CD4-positive, alpha-beta T cell treated with Interleukin-4 for 4 hours (primary cell): Measurements from ENCODE around the gene CD36.

Experiments
- DNase-seq: peaks from one replicate; pipeline ENCODE4 v3.0.0-alpha.2; 2020

The CD36 gene

DNA sequence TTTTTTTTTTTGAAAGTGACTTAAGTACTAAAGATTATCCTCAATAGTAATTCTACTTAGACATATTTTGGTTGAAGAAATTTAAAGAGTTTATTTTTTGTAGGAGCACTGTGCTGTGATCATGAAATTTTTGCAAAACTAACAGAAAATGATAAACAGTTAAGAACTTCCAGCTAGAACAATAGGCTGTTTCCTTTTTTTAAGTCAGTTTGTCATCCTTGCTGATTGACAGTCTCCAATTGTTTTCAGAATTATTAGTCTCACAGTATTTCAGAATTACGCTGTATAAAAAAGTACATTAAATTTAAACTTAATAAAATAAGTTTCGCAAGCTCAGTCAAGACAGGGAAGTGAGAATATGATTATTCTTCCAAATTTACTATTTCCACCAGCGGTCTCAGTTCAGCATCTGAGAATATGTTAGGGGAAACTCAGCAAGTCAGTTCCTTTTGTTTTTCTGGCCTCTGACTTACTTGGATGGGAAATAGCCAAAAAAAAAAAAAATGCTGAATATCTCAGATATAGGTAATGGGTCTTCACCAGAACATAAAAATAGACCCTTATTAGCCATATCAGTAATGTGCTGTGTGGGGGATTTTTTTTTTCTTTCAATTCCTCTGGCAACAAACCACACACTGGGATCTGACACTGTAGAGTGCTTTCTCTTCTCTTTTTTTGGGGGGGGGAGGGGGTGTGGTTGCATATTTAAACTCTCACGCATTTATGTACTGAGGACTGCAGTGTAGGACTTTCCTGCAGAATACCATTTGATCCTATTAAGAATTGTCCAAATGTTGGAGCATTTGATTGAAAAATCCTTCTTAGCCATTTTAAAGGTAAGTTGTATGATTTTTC is at the start of gene CD36:
Gene CD36, plus strand, starts transcription at position 732 of the 855 bp plus-strand sequence. CDS start 8,099 bp downstream, outside the sequence.
- peak; percentile 10 for DNase-seq

DNA sequence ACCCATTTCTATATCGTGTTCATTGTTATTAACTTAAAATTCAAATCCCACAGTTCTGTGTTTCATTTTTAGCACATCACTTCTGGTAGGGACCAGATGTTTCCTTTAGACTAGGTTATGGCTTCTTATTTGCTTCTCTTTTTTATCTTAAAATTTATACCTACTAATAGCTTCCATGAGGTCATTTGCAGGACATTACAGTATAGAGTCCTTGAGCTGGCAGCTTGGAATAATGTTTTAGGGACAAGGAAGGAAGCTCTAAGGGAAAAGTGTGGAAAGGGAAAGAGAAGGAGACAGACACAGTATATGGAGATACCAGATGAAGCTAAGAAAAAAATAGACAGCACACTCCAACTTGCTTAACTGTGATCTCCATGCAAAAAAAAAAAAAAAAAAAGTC is 48.8 kb upstream of the CD36 start:
- no peak for DNase-seq

DNA sequence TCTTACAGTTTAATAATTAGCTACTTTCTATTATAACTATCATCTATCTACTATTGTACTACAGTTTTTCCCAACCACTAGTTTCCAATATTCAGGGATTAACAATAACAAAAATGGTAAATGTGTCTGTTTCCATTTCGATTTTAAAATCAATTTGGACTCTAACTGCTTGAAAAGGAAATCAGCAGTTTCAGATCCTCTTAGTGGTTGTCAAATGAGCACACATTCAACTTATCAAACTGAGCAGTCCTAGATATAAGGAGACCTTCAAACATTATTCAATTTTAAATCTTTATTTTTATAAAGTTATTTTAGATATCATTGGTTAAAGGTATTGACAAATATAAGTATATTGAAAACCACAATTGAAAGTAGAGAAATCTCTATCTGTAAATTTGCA is 46.8 kb upstream of the CD36 start:
- no peak for DNase-seq

DNA sequence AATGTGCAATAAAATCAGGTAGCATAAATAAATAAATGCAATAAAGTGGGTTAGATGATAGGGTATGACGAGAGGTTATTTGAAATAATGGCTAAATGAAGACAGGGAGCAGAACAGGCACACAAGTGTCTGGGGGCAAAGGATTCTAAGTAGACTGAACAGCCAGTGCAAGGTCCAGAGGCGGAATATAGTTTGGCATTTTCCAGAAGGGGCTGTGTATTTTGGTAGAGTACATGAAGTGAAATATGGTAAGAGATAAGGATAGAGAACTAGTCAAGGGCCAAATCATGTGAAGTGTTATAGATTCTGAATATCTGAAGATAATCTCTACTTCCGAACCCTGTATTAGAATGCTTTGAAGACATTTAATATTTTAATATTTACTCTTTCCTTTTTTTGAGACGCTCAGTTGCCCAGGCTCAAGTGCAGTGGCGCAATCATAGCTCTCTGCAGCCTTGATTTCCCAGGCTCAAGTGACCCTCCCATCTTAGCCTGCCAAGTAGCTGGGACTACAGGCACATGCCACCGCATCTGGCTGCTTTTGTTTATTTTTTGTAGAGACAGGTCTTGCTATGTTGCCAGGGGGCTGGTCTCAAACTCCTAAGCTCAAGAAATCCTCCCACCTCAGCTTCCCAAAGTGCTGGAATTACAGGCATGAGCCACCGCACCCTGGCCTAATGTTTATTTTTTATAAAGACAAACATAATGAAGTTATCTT is 44.4 kb upstream of the CD36 start:
- no peak for DNase-seq

DNA sequence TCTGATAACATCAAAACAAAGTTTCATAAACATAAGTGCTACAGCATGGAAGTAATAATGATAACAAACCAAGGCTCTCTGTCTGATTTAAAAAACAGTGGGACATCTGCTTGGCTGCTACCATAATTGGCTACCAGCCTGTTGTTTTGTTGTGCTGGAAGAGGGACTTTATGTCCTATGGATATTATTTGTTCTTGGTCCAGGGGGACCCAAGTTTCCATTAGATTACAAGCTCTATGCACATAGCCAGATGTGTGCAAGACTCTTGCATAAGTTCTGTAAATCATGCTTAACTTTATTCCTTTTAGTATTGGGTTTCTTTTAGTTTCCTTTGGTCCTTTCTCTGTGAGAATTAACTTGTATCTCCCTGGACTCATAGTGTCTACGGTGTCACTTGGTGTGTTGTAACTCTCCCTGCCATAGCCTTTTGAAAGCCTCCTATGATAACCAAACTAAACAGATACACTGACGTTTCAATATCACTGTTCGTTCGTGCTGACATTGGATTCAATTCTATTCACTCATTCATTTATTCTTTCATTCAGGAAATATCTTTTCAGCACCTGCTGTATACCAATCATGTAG is 41.4 kb upstream of the CD36 start:
- DNase-seq, result no peak

DNA sequence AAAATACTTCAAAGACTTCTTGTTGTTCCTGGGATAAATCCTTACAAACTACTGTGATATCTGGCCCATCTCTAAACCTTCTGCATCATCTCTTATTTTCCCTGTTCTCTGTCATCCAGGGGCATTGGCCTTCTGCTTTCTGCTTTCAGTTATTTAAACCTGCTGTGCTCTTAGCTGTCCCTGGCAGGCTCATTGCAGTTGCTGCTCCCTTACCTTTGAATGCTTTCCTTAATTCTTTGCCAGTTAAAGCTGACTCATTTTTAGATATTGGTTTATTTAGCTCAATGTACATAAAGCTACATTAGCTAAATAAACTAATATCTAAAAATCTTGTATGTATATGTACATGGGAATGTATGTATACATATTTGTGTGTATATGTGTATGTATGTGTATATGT is 40.6 kb upstream of the CD36 start:
- DNase-seq, result no peak

DNA sequence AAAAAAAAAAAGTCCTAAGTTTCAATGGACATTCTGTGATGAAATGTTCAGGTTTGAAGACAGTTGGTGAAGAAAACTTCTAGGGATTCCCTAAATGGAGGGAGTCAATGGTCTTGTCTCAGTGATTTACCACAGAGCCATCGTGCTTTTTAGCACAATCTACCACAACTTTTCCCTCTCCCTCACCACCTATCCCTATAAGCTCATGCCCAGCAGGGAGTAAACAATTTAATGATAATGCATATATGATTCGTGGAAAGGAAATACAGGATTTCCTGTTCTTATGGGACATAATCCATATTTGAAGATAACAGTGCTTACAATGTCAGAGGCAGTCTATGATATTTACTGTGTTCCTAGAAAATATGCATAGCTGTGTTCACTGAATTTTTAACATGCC is 38.4 kb upstream of the CD36 start:
- no peak for DNase-seq

DNA sequence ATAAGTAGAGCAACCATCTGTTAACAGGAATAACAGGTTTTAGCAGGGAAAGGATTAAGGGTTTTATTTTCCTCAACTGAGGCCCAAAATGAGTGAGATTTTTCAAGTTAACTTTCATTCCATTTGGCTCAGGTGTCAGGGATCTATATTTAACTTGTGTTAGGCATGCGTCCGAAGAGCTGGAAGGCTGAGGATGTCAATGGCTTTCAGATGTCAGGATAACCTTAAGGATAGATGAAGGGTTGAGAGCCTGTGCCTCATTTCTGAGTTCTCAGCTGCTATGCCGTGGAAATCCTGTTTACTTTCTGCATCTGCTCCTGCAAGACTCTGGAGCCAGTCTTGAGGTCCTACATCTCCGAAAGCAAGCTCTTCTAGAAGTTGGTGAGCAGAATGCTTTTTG is 36.4 kb upstream of the CD36 start:
- no peak for DNase-seq

DNA sequence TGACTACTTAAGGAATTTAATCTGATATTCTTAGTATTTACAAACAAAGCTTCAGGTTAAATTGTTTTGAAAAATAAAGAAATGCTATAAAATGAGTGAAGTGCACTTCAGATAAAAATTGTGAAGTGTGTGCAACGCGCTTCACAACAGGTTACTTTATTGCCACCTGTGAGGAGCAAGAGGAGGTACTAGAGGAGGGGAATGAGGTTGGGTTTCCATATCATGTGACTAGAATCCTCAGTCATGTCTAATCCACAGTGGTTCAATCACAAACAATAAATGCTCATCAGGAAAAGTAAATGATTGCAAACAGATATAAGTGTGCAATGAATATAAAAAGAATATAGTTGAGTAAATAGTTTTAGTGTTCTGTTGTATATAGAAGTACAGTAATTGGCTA is 34.5 kb upstream of the CD36 start:
- DNase-seq, result no peak

DNA sequence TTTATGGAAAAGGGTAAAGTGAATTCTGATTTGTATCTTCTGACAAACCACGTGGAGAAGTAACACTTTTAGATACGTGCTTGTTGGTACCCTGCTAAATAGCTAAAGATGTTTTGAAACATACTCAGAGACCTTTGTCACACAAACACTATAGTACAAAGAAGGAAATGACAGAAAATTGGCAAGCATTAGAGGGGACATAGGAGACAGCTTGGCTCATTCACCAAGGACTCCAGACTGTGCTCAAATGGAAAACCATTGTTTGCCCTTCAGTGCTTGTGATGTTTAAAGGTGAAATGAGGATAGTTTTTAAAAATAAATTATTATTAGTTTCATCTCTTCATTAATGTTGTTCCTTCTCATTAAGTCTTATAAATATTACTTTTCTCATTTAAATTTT is 34.0 kb upstream of the CD36 start:
- no peak for DNase-seq

DNA sequence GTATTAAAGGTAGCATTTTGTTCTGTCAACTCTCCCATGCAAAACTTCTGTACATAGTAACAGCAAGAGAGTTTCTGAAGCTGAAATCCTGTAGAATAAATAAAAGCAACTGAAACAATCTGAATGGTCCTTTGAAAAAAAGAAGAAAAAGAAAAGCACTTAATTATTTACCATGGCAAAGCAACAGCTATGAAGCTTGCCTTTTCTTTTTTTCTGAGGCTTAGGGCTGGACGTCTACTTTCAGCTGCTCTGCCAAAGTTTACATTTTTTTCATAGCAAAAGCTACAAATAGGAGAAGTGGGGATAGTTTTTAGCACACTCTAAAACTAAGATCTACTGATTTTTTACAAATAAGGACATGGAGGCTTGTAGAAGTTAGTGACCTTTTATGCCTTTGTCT is 31.3 kb upstream of the CD36 start:
- DNase-seq, result no peak

DNA sequence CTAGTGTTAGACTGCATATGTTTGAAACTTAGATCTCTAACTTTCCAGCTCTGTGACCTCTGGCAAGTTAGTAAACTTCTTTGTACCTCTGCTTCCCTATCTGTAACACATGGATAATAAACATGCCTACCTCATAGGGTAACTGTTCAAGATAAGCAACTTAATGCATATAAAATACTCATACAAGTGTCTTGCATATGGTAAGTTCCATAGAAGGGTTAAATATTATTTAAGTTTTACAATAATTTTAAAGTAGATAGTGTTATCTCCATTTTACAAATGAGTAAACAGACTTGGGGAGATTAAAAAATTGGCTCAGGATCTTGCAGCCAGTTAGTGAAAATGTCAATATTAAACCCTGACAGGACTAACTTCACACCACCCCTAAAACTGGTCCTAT is 30.1 kb upstream of the CD36 start:
- no peak for DNase-seq

DNA sequence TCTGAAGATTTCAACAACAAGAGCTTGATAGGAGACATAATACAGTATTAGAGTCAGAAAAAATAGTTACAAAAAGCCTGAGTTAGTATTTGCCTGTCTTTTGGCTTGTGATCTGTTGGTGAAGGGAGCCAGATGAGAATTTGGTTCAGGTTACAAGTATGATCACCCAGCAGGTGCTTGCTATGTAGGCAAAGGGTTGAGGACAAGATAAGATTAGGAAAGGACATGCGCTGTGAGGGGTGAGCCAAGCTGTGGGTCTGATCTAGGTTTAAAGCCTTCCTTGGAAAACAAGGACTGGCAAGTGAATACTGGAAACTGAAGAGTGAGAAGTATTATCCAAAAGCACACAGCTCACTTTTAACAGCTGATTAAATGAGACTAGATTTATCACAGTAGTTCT is 28.7 kb upstream of the CD36 start:
- DNase-seq, result no peak

DNA sequence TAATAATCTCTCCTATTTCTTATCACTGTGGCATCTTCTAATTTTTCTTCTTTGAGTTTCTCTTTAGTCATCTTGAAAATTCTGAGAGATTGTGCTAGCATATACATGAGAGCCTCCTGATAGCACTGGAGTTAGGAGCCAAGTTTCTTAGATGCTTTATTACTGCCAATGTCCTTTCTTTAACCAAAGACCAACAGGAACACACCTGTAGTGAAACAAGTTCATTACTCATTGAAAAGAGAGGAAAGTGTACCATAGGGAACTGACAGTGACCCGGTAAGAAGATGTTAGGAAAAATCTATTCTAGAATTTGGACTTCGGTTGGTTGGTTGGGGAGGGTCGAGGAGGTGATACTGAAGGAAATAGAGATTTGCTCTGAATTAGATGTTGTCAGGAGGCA is 27.1 kb upstream of the CD36 start:
- DNase-seq, result no peak

DNA sequence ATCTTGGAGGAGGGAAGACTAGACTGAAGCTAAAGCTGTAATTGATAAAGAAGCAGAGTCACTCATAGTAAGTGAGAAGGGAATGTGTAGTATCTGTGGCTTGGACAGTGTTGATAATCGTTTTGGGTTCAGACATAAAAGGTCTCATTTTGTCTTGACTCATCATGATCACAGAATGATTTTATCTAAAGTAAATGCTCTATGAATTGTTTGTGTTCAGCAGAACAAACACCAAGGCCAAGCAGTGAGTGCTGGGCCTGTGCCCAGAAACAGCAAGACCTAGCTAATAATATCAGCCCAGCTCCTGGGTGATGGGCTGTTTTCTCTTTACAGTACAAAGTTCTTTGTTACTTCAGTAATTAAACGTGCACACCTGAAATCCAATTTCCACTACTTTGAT is 26.7 kb upstream of the CD36 start:
- no peak for DNase-seq

DNA sequence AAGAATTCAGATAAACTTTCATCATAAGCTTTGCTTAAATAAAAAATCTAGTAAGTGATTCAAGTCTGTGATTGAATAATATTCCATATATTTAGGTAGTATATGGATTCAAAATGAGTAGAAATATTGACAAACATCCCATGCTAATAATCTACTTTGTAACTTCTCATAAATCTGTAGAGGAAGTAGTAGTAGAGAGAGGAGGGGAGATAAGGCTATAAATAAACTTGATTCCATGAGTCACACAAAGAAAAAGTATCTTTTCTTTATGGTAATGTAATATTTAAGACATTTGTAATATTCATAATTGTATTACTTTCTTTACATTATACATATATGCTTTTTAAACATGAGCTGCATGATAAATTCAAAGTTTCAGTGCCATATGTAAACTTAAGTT is 25.6 kb upstream of the CD36 start:
- no peak for DNase-seq

DNA sequence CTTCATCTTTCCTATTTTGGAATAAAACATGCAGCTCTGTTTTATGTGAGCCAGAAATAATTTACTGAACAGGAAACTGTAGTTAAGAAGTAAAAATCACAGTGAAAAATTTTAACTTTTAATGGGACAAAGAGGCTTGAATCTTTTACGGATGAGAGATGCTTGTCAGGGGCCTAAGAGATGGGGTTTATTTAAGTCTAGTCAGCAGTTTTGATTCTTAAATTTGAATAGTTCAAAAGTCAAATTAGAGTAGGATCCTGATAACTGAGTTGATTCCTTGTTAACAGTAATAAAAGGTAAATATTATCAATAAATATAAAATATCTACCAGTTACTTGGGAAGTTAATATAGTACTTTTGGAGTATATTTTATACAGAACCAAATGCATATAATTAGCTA is 24.9 kb upstream of the CD36 start:
- no peak for DNase-seq

DNA sequence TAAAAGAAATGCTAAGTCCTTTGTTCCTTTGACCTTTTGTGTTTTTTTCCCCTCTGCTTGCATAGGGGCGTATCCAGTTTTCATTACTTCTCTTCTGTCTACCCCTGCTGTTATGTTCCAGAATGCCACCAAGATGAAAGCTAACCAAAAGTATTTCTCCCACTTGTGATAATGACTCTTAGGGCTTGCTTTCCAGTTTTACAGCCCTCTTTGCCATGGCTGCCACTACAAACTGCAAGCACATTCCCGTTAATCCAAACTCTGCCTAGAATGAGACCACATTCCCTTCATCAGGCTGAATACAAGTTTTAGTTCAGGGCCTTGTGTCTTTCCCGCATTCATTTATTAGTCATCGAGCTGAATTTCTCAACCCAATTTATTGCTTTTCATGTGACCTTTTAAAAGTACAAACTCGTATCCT is 23.6 kb upstream of the CD36 start:
- DNase-seq, result no peak

DNA sequence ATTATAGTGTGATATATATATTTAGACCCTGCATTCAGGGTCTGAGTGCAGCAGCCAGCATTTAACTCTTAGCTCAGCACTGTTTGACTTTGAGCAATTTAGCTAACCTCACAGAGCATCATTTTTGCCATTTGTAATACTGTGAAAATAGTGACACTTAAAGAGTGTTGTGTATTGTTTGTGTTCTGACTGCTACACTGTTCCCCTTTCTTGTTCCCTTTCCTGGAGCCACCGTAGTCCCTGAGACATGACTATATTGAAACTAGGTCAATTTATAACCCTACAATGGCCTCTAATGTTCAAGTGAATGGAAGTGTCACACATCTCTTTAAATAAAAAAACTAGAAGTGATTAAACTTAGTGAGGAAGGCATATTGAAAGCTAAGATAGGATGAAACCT is 20.3 kb upstream of the CD36 start:
- no peak for DNase-seq

DNA sequence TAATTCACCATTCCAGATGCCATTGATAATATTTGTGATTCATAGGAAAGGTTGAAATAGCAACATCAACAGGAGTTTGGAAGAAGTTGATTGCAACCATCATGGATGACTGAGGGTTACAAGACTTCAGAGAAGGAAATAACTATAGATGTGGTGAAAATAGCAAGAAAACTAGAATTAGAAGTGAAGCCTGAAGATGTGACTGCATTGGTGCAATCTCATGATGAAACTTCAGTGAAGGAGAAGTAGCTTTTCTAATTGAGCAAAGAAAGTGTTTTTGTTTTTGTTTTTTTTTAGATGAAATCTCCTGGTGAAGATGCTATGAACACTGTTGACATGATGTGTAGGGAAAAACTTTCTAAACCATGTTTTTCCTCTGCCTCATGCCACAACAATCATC is 18.7 kb upstream of the CD36 start:
- no peak for DNase-seq

DNA sequence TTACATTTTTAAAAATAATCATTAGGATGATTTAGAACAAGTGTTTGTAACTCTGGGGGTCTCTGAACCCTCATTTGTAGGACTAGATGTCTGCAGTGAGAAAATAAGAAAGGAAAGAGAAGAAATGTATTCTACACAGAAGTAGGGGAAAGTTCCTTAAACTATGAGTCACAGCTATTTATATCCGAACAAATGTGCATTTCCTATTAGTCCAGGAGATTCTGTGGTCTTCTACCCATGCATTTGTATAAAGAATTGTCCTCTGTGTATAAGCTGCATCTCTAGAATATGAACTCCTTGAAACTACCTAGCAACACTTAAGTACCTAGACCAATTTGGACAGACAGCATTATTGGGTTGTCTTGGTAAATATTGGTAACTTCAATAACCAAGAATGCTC is 15.9 kb upstream of the CD36 start:
- no peak for DNase-seq

DNA sequence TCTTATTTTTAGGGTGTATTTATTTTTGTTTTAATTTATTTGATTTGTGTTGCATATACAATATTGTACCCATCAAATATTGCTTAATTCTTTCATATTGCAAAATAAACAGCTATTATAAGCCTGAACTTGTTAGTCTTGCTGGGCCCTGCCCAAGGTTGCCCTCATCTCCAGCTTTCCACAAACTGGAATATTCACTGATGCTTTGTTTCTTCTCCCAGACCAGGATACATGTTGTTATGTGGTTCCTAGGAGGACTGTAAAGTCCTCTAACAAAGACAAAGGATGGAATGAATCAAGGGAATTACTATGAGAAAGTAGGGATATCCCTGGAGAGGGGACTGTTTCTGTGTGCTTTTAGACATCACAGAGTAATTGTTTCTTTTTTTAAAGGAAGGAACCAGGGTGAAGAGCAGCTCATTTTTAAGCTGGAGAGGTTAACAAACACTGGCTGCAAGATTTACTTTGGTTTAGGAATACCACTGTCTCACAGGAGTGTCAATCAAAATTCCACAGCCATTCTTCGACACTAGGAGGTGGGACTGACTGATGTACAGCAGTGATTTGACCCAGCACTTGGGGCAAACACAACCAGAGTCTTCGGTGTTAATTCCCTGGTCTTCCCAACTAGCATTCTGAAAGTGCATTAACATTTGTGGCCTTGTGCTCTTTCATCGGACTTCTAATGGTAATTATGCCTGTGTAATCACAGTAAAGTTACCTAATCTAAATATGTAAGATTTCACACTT is 14.8 kb upstream of the CD36 start:
- no peak for DNase-seq

DNA sequence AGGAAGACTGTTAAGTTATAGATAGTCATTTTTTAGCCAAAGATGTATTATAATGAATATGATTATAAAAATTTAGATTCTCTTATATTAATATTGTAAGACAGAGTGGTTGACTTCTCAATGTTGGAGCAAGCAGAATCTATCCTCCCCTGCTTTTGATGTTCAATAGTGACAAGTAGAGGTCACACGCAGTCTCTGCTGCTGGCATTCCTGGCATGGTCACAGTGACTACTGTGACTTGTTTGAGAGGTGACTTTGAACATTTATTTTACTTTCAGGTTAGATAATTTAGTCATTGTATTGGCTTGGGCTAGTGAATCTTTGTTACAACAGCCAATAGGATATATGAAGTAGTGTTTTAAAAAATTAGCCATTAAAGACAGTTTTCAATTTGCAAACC is 13.7 kb upstream of the CD36 start:
- DNase-seq, result no peak

DNA sequence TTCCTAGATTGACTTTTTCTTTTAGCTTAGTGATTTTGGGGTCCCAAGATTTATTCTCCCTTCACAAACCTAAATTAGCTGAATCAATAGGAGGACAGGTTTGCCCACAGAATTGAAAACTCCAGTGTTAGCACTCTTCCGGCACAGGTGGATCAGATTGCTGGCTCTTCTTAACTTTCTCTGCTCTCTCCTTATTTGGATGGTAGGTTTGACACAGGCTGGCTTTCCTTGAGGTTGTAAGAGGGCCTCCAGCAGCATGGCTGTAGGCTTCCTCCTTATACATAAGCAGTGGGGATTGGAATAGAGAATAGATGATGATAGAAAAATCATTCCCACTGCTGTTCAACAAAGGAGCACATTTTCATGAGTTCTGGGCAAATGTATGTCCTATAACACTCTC is 9.4 kb upstream of the CD36 start:
- DNase-seq, result no peak
